T-helper 1 cell treated with Interleukin-12 subunit alpha and Interleukin-12 subunit beta and Interleukin-4 antibody, amounts not matched to agents 30 μg/mL and 1 μg/mL, for 36 hours (primary cell): ENCODE measurements around the gene LRRC58.

ENCODE experiments used
- H3K27ac Mint-ChIP-seq: one replicate; pipeline ENCODE4 v1.8.0; 2021; ENCODE audit warnings: mild to moderate bottlenecking, mixed read lengths
- H3K27me3 Mint-ChIP-seq: one replicate; pipeline ENCODE4 v1.8.0; 2021; ENCODE audit warnings: low read depth, mixed read lengths
- H3K36me3 Mint-ChIP-seq: one replicate; pipeline ENCODE4 v1.8.0; 2021; ENCODE audit warnings: low read depth, mixed read lengths
- H3K4me1 Mint-ChIP-seq: one replicate; pipeline ENCODE4 v1.8.0; 2021; ENCODE audit warnings: low read depth, mixed read lengths
- H3K4me3 Mint-ChIP-seq: one replicate; pipeline ENCODE4 v1.8.0; 2021; ENCODE audit warnings: mild to moderate bottlenecking, moderate library complexity, mixed read lengths
- H3K9me3 Mint-ChIP-seq: one replicate; pipeline ENCODE4 v1.8.0; 2021; ENCODE audit warnings: mixed read lengths

LRRC58 gene

DNA sequence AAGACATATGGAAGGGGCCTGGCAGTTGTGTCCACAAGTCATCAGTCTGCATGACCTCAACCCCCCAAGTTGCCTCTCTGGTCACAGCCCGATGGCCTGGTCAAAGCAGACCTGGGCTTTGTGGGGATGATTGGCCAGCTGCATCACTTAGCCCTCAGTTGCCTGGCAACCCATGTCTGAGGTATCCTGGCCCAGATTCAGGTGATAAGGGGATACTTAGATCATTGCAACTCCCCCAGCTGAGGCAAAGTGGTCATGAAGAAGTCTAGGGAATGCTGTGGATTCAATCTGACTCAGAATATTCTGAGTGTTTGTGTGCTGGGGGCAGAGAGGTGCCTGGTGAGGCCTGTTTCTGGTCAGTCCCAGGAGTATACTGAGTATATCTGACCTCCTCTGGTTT, 69.1 kb downstream of the LRRC58 start:
- no peak overlapping the region for H3K27ac Mint-ChIP-seq
- H3K27me3 Mint-ChIP-seq = peaks cover 73% of the 10 kb centered on the region
- H3K9me3 Mint-ChIP-seq = no peaks in the 10 kb centered on the region
- H3K36me3 Mint-ChIP-seq = no peaks in the 10 kb centered on the region
- H3K4me1 Mint-ChIP-seq = no peaks in the 10 kb centered on the region
- H3K4me3 Mint-ChIP-seq = no peak overlapping the region

DNA sequence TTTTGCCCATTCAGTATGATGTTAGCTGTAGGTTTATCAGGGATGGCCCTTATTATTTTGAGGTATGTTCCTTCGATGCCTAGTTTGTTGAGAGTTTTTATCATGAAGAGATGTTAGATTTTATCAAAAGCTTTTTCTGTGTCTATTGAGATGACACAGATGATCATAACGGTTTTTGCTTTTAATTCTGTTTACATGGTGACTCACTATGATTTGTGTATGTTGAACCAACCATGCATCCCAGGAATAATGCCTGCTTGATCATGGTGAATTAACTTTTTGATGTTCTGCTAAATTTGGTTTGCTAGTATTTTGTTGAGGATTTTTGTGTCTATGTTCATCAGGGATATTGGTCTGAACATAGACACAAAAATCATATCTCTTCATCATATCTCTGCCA, 72.4 kb downstream of the LRRC58 start:
- H3K9me3 Mint-ChIP-seq = no peaks in the 10 kb centered on the region
- H3K36me3 Mint-ChIP-seq = no peaks in the 10 kb centered on the region
- no peak overlapping the region for H3K27ac Mint-ChIP-seq
- peaks cover 54% of the 10 kb centered on the region for H3K27me3 Mint-ChIP-seq
- no peaks in the 10 kb centered on the region for H3K4me1 Mint-ChIP-seq
- H3K4me3 Mint-ChIP-seq = no peak overlapping the region

DNA sequence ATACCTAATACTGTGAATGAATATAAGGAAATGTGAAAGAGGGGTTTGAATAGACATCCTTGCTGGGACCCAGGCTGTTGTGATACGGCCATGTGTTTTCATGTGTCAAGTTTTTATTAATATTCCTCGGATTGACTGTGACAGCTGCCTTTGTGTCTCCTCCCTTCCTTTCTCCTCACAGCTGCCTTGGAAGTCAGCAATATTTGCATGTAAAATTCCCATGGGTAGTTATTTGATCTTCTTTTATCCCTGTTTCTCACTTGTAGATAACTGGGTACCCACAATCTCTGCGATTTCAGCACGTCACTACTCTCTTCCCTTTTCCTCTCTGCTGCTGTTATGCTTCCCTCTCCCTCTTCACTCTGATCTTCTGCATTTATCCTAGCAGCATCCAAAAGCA, 73.5 kb downstream of the LRRC58 start:
- H3K27me3 Mint-ChIP-seq = peaks cover 46% of the 10 kb centered on the region
- H3K4me1 Mint-ChIP-seq = no peaks in the 10 kb centered on the region
- no peaks in the 10 kb centered on the region for H3K36me3 Mint-ChIP-seq
- H3K27ac Mint-ChIP-seq = no peak overlapping the region
- H3K4me3 Mint-ChIP-seq = no peak overlapping the region
- no peaks in the 10 kb centered on the region for H3K9me3 Mint-ChIP-seq

DNA sequence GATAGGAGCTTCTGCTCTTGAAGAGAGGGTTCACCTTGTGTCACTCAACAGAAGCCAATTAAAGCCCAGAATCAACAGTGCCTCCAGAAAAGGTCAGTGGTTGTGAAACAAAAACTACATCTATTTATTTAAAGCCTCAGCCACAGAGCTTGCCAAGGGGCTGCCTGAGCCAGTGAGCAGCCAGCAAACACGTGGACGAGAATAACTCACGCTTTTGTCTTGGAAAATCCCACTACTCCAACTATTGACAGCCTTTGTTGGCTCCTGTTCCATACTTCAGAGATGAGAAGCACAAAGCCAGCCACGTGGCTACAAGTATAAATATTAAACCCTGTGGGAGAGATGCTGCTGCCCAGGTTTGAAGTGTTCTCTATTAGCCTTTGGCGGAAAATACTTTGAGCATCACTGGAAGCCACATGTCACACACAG, 74.4 kb downstream of the LRRC58 start:
- Mint-ChIP-seq H3K9me3 (no peaks in the 10 kb centered on the region), H3K27ac (no peak overlapping the region), H3K4me3 (no peak overlapping the region), H3K4me1 (no peaks in the 10 kb centered on the region), H3K27me3 (peaks cover 43% of the 10 kb centered on the region), H3K36me3 (no peaks in the 10 kb centered on the region)
